ENCODE results near the gene SIGLEC11.

Gene SIGLEC11

DNA sequence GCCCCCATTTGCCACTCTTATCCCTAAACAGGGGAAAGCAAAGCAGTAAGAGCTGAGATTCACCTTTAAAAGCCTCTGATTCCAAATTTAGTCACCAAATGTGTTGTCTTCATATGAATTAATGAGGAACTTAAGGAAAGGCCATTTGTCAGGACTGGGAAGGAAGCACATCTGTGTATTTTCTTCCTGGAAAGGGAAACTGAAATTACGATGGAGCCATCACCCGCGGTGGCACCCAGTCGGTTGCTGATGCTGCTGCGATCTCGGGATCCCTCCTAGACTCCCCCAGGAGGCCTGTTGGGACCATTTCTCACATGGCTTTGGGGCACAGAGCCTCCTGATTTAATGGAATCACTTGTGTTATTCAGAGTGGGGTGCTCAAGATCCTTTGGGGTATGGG is 56.8 kb downstream of the SIGLEC11 start:
- Histone ChIP-seq H4K20me1 (ENCODE audit: insufficient read depth, low read length) (no peaks in the 10 kb centered on the region), H3K9me2 (ENCODE audit: low read depth, low read length) (no peaks in the 10 kb centered on the region), H3K4me2 (ENCODE audit: low read length) (no peak overlapping the region)

More for the DNA sequence above, 56.8 kb downstream of the SIGLEC11 start:
- no peak for TF ChIP-seq EZH2 (IDR thresholded peaks at IDR 0.05; ENCODE audit: borderline replicate concordance, low read length)
- TF ChIP-seq, protein P1, sequence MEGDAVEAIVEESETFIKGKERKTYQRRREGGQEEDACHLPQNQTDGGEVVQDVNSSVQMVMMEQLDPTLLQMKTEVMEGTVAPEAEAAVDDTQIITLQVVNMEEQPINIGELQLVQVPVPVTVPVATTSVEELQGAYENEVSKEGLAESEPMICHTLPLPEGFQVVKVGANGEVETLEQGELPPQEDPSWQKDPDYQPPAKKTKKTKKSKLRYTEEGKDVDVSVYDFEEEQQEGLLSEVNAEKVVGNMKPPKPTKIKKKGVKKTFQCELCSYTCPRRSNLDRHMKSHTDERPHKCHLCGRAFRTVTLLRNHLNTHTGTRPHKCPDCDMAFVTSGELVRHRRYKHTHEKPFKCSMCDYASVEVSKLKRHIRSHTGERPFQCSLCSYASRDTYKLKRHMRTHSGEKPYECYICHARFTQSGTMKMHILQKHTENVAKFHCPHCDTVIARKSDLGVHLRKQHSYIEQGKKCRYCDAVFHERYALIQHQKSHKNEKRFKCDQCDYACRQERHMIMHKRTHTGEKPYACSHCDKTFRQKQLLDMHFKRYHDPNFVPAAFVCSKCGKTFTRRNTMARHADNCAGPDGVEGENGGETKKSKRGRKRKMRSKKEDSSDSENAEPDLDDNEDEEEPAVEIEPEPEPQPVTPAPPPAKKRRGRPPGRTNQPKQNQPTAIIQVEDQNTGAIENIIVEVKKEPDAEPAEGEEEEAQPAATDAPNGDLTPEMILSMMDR (IDR thresholded peaks at IDR 0.05; ENCODE audit: low read length) = no peak
- no peaks in the 10 kb centered on the region for H3K27me3 ChIP-seq (ENCODE audit: insufficient read depth, low read length)
- H3K36me3 ChIP-seq (ENCODE audit: insufficient read depth, low read length) = peaks cover 34% of the 10 kb centered on the region
- H3F3A ChIP-seq (ENCODE audit: insufficient read depth, low read length) = no peaks in the 10 kb centered on the region
- no peak overlapping the region for H2AFZ ChIP-seq (ENCODE audit: low read length)
- H3K9ac ChIP-seq (ENCODE audit: low read length) = no peak overlapping the region
- H3K27ac ChIP-seq (ENCODE audit: low read depth, low read length, poor library complexity, severe bottlenecking) = peak overlapping the region; percentile 24
- H3K79me2 ChIP-seq (ENCODE audit: insufficient read depth, low read length) = no peaks in the 10 kb centered on the region
- H3K4me1 ChIP-seq (ENCODE audit: insufficient read depth, low read length, severe bottlenecking) = peaks cover 54% of the 10 kb centered on the region
- H3K4me3 ChIP-seq (ENCODE audit: low read depth, low read length, poor library complexity, severe bottlenecking) = no peak overlapping the region
- no peaks in the 10 kb centered on the region for H3K9me3 ChIP-seq (ENCODE audit: low read length)

Measured in OCI-LY1 (cell line).